WTC11 (cell line): Measurements from ENCODE around the gene NLGN1. TPM values are rescaled to one million over a fixed set of nuclear protein-coding genes. Genes with fewer than 3 reads are reported as not detected.

Experiments used
- ATAC-seq: fragments of 200-7000 bp; cut with Tn5 transposase; 2 replicates; pipeline ENCODE4 v1.10.0; 2021; ENCODE audit warnings: mild to moderate bottlenecking, moderate library complexity
- CTCF ChIA-PET: fragments of 300-600 bp; sonication (Branson Sonifier 250); formaldehyde crosslinking; loops from one replicate; lab custom pipeline; 2021; ENCODE audit warnings: antibody characterized with exemption; lab: Charles Lee
- POLR2A ChIA-PET: fragments of 350-600 bp; sonication (Branson Sonifier 250); formaldehyde crosslinking; loops from one replicate; lab custom pipeline; 2021; ENCODE audit warnings: antibody characterized with exemption; lab: Charles Lee
- DNase-seq: peaks from one replicate; pipeline ENCODE4 v3.0.0; 2021; ENCODE audit warnings: low spot score
- H3K27ac Mint-ChIP-seq: 2 replicates; pipeline ENCODE4 v1.8.0; 2021; ENCODE audit warnings: mixed read lengths
- H3K27me3 Mint-ChIP-seq: 2 replicates; pipeline ENCODE4 v1.8.0; 2021; ENCODE audit warnings: low read depth, mild to moderate bottlenecking, moderate library complexity, mixed read lengths
- H3K36me3 Mint-ChIP-seq: 2 replicates; pipeline ENCODE4 v1.8.0; 2021; ENCODE audit warnings: mixed read lengths
- H3K4me1 Mint-ChIP-seq: 2 replicates; pipeline ENCODE4 v1.8.0; 2022; ENCODE audit warnings: mixed read lengths
- H3K4me3 Mint-ChIP-seq: 2 replicates; pipeline ENCODE4 v1.8.0; 2021; ENCODE audit warnings: mild to moderate bottlenecking, moderate library complexity, mixed read lengths
- H3K9me3 Mint-ChIP-seq: 2 replicates; pipeline ENCODE4 v1.8.0; 2021; ENCODE audit warnings: mixed read lengths
- AFF4 ChIP-seq: sonication (generic); formaldehyde crosslinking; IDR thresholded peaks from 2 replicates; pipeline ENCODE4 v1.8.1; 2023; ENCODE audit warnings: mild to moderate bottlenecking, missing genetic modification reagents, borderline replicate concordance
- AR ChIP-seq: fragments of 250-450 bp; sonication (Bioruptor Pico); IDR thresholded peaks from 2 replicates; pipeline ENCODE4 v1.9.0; 2021; ENCODE audit warnings: mild to moderate bottlenecking
- ATF2 ChIP-seq: sonication (generic); formaldehyde crosslinking; IDR thresholded peaks from 2 replicates; pipeline ENCODE4 v1.8.1; 2022; ENCODE audit warnings: low read depth, missing genetic modification reagents, borderline replicate concordance
- CTCF ChIP-seq: fragments of 200-600 bp; IDR thresholded peaks from 2 replicates; pipeline ENCODE4 v1.8.0; 2022; ENCODE audit warnings: antibody characterized with exemption
- E2F5 ChIP-seq: sonication (generic); formaldehyde crosslinking; IDR thresholded peaks from 2 replicates; pipeline ENCODE4 v1.8.1; 2022; ENCODE audit warnings: mild to moderate bottlenecking, moderate library complexity, missing genetic modification reagents
- ERG ChIP-seq: fragments of 250-450 bp; sonication (Bioruptor Pico); IDR thresholded peaks from 2 replicates; pipeline ENCODE4 v1.8.0; 2021; ENCODE audit warnings: mild to moderate bottlenecking
- MYBL2 ChIP-seq: sonication (generic); formaldehyde crosslinking; IDR thresholded peaks from 2 replicates; pipeline ENCODE4 v1.8.1; 2023; ENCODE audit warnings: mild to moderate bottlenecking, moderate library complexity, missing genetic modification reagents
- NFATC4 ChIP-seq: fragments of 250-450 bp; sonication (Bioruptor Pico); IDR thresholded peaks from 2 replicates; pipeline ENCODE4 v1.9.0; 2021; ENCODE audit warnings: mild to moderate bottlenecking
- NFYB ChIP-seq: sonication (generic); formaldehyde crosslinking; conservative IDR thresholded peaks from 2 replicates; pipeline ENCODE4 v1.8.0; 2022; ENCODE audit warnings: low read depth, missing genetic modification reagents
- ZNF396 ChIP-seq: fragments of 250-450 bp; sonication (Bioruptor Pico); IDR thresholded peaks from 2 replicates; pipeline ENCODE4 v1.8.0; 2021; ENCODE audit warnings: mild to moderate bottlenecking, moderate library complexity, borderline replicate concordance
- total RNA-seq: library from RNA; stranded (reverse); gene quantifications from 3 replicates; pipeline ENCODE4 v1.2.3, GENCODE V29; 2021

The NLGN1 gene
- total RNA-seq, 1 experiment from 2014 or later: 12.4 TPM

GRCh38 chr3:173819368-173819767, 421.8 kb downstream of the NLGN1 start (continued):
- TF ChIP-seq AFF4 (CRISPR knock-in tag): no peak

GRCh38 chr3:173823911-173824460, 426.4 kb downstream of the NLGN1 start:
- CTCF ChIA-PET: no interaction called here
- POLR2A ChIA-PET: no interaction called here
- ATAC-seq (no peak), DNase-seq (no peak)
- Mint-ChIP-seq H3K4me1 (peaks cover 21% of the 10 kb centered on the region), H3K4me3 (no peak overlapping the region), H3K27me3 (no peaks in the 10 kb centered on the region; the same call in 1 of the 2 replicates), H3K36me3 (no peaks in the 10 kb centered on the region), H3K27ac (no peak overlapping the region), H3K9me3 (peaks cover 3% of the 10 kb centered on the region; the same call in 1 of the 2 replicates)
- no peak for TF ChIP-seq ATF2 (CRISPR knock-in tag)
- TF ChIP-seq CTCF: no peak
- TF ChIP-seq NFYB: no peak

- ChIA-PET POLR2A (no interaction called here), CTCF (no interaction called here)
- Mint-ChIP-seq H3K36me3 (no peaks in the 10 kb centered on the region), H3K4me1 (0 out of 2 replicates have a peak, but pooled peaks cover 4% of the 10 kb centered on the region), H3K4me3 (no peak overlapping the region), H3K27me3 (no peaks in the 10 kb centered on the region; the same call in 1 of the 2 replicates), H3K27ac (no peak overlapping the region), H3K9me3 (peaks cover 3% of the 10 kb centered on the region; the same call in 1 of the 2 replicates)
- no peak for DNase-seq
- ATAC-seq: no peak
- no peak for TF ChIP-seq MYBL2 (CRISPR knock-in tag)
- TF ChIP-seq E2F5: no peak
- no peak for TF ChIP-seq AFF4 (CRISPR knock-in tag)
- no peak for TF ChIP-seq CTCF
- no peak for TF ChIP-seq ZNF396 (CRISPR knock-in tag)
- TF ChIP-seq NFATC4 (CRISPR knock-in tag): no peak
- no peak for TF ChIP-seq ERG
- no peak for TF ChIP-seq AR
Measured at GRCh38 chr3:173825730-173826129, 428.2 kb downstream of the NLGN1 start.
